GM12878 (cell line): ENCODE results near the gene AK8.

ENCODE experiments used
- CEBPB ChIP-seq, 2 experiments: fragments of 150-350 bp in 1 of 2; IDR thresholded peaks; 2 replicates each; pipeline ENCODE4 v1.6.1; 2012 to 2014; ENCODE audit warnings: low read depth in 2 of 2, low read length in 2 of 2, borderline replicate concordance in 1 of 2, inconsistent platforms in 1 of 2
- IRF3 ChIP-seq: fragments of 450-650 bp; IDR thresholded peaks from 2 replicates; pipeline ENCODE4 v1.6.1; 2014; ENCODE audit warnings: mild to moderate bottlenecking
- MLLT1 ChIP-seq: fragments of 450-650 bp; IDR thresholded peaks from 2 replicates; pipeline ENCODE4 v1.6.1; 2016; ENCODE audit warnings: mild to moderate bottlenecking
- NFYB ChIP-seq: IDR thresholded peaks from 2 replicates; pipeline ENCODE4 v1.6.1; 2011; ENCODE audit warnings: low read depth, mild to moderate bottlenecking, low read length, improper control_type of control experiment, moderate library complexity; ENCODE audit not compliant: insufficient read depth
- SIN3A ChIP-seq: IDR thresholded peaks from 2 replicates; pipeline ENCODE4 v1.6.1; 2012; ENCODE audit warnings: low read depth, low read length, improper control_type of control experiment
- SPI1 ChIP-seq: IDR thresholded peaks from 2 replicates; pipeline ENCODE4 v1.6.1; 2011; ENCODE audit warnings: low read depth, mild to moderate bottlenecking, low read length, moderate library complexity, borderline replicate concordance; ENCODE audit not compliant: insufficient read depth
- YY1 ChIP-seq: IDR thresholded peaks from 2 replicates; pipeline ENCODE4 v1.6.1; 2011; ENCODE audit warnings: low read depth, mild to moderate bottlenecking, low read length
- ZBTB33 ChIP-seq: fragments of 450-650 bp; IDR thresholded peaks from 2 replicates; pipeline ENCODE4 v1.6.1; 2017; ENCODE audit warnings: mild to moderate bottlenecking
- TF ChIP-seq, protein P1 (sequence below): IDR thresholded peaks from 2 replicates; pipeline ENCODE4 v1.6.1; 2012; ENCODE audit warnings: low read depth, low read length, improper control_type of control experiment

GRCh38 chr9:132732326-132733259 is 145.5 kb downstream of the AK8 start:
- TF ChIP-seq ZBTB33 (no peak), YY1 (no peak), CEBPB (IDR thresholded peaks at IDR 0.05; ENCODE audit: borderline replicate concordance in 1 of 2, low read depth in 2 of 2, low read length in 2 of 2) (no peak), NFYB (no peak), MLLT1 (no peak), IRF3 (no peak), SPI1 (no peak), SIN3A (no peak)
- TF ChIP-seq, protein P1, sequence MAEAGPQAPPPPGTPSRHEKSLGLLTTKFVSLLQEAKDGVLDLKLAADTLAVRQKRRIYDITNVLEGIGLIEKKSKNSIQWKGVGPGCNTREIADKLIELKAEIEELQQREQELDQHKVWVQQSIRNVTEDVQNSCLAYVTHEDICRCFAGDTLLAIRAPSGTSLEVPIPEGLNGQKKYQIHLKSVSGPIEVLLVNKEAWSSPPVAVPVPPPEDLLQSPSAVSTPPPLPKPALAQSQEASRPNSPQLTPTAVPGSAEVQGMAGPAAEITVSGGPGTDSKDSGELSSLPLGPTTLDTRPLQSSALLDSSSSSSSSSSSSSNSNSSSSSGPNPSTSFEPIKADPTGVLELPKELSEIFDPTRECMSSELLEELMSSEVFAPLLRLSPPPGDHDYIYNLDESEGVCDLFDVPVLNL = no peak
